HUES6 (cell line): ENCODE data around the gene NR2C2.

Source experiments
- H3K27ac ChIP-seq: 2 replicates; pipeline ENCODE4 v1.7.0; 2013; ENCODE audit warnings: low read depth, mild to moderate bottlenecking, low read length, inconsistent platforms
- H3K27me3 ChIP-seq: 2 replicates; pipeline ENCODE4 v1.6.1; 2013; ENCODE audit warnings: low read length; ENCODE audit not compliant: control insufficient read depth, insufficient read depth
- H3K36me3 ChIP-seq: 2 replicates; pipeline ENCODE4 v1.6.1; 2013; ENCODE audit warnings: low read length; ENCODE audit not compliant: control insufficient read depth, insufficient read depth
- H3K4me1 ChIP-seq: 2 replicates; pipeline ENCODE4 v1.6.1; 2013; ENCODE audit warnings: low read length; ENCODE audit not compliant: control insufficient read depth, insufficient read depth
- H3K4me3 ChIP-seq: 2 replicates; pipeline ENCODE4 v1.5.1; 2013; ENCODE audit warnings: low read depth, low read length
- H3K9ac ChIP-seq: one replicate; pipeline ENCODE4 v1.6.1; 2013; ENCODE audit warnings: mild to moderate bottlenecking, low read length
- H3K9me3 ChIP-seq: 2 replicates; pipeline ENCODE4 v1.6.1; 2013; ENCODE audit warnings: low read depth, low read length; ENCODE audit not compliant: control insufficient read depth, insufficient read depth

NR2C2 gene

GRCh38 chr3:14922863-14923262 is 24.5 kb upstream of the NR2C2 start:
- Histone ChIP-seq H3K4me3 (no peak overlapping the region), H3K4me1 (peaks cover 6% of the 10 kb centered on the region; the same call in 1 of the 2 replicates), H3K9ac (no peak overlapping the region), H3K27me3 (no peaks in the 10 kb centered on the region), H3K27ac (no peak overlapping the region), H3K9me3 (no peaks in the 10 kb centered on the region), H3K36me3 (no peaks in the 10 kb centered on the region)

- Histone ChIP-seq H3K36me3 (no peaks in the 10 kb centered on the region), H3K27me3 (no peaks in the 10 kb centered on the region), H3K9ac (no peak overlapping the region), H3K27ac (no peak overlapping the region), H3K4me1 (peaks cover 6% of the 10 kb centered on the region; the same call in 1 of the 2 replicates), H3K9me3 (no peaks in the 10 kb centered on the region), H3K4me3 (no peak overlapping the region)
Observed at GRCh38 chr3:14923476-14923875, 23.9 kb upstream of the NR2C2 start.

GRCh38 chr3:14925729-14926591 is 21.4 kb upstream of the NR2C2 start:
- Histone ChIP-seq H3K36me3 (no peaks in the 10 kb centered on the region), H3K9me3 (no peaks in the 10 kb centered on the region), H3K27me3 (no peaks in the 10 kb centered on the region), H3K27ac (no peak overlapping the region), H3K4me1 (peaks cover 6% of the 10 kb centered on the region; the same call in 1 of the 2 replicates), H3K9ac (no peak overlapping the region), H3K4me3 (no peak overlapping the region)

GRCh38 chr3:14926592-14926991 is 20.8 kb upstream of the NR2C2 start:
- Histone ChIP-seq H3K36me3 (no peaks in the 10 kb centered on the region), H3K27me3 (no peaks in the 10 kb centered on the region), H3K4me1 (peaks cover 6% of the 10 kb centered on the region; the same call in 1 of the 2 replicates), H3K27ac (no peak overlapping the region), H3K4me3 (no peak overlapping the region), H3K9me3 (no peaks in the 10 kb centered on the region), H3K9ac (no peak overlapping the region)

- Histone ChIP-seq H3K9me3 (no peaks in the 10 kb centered on the region), H3K36me3 (no peaks in the 10 kb centered on the region), H3K4me3 (no peak overlapping the region), H3K27me3 (no peaks in the 10 kb centered on the region), H3K4me1 (peaks cover 6% of the 10 kb centered on the region; the same call in 1 of the 2 replicates), H3K9ac (no peak overlapping the region), H3K27ac (no peak overlapping the region)
Observed at GRCh38 chr3:14927308-14927707, 20.1 kb upstream of the NR2C2 start.

GRCh38 chr3:14929310-14930074 is 17.9 kb upstream of the NR2C2 start:
- Histone ChIP-seq H3K36me3 (no peaks in the 10 kb centered on the region), H3K27ac (no peak overlapping the region), H3K4me3 (no peak overlapping the region), H3K27me3 (no peaks in the 10 kb centered on the region), H3K9ac (no peak overlapping the region), H3K9me3 (no peaks in the 10 kb centered on the region), H3K4me1 (peaks cover 6% of the 10 kb centered on the region; the same call in 1 of the 2 replicates)

GRCh38 chr3:14933820-14934425 is 13.5 kb upstream of the NR2C2 start:
- Histone ChIP-seq H3K9ac (no peak overlapping the region), H3K4me1 (no peaks in the 10 kb centered on the region), H3K9me3 (no peaks in the 10 kb centered on the region), H3K27me3 (no peaks in the 10 kb centered on the region), H3K27ac (no peak overlapping the region), H3K36me3 (no peaks in the 10 kb centered on the region), H3K4me3 (no peak overlapping the region)

- no peaks in the 10 kb centered on the region for H3K27me3 ChIP-seq
- H3K27ac ChIP-seq: no peak overlapping the region
- H3K4me3 ChIP-seq: no peak overlapping the region
- H3K4me1 ChIP-seq: no peaks in the 10 kb centered on the region
- H3K36me3 ChIP-seq: no peaks in the 10 kb centered on the region
- no peaks in the 10 kb centered on the region for H3K9me3 ChIP-seq
- no peak overlapping the region for H3K9ac ChIP-seq
Observed at GRCh38 chr3:14935592-14936345, 11.6 kb upstream of the NR2C2 start.

- Histone ChIP-seq H3K36me3 (peaks cover 6% of the 10 kb centered on the region), H3K4me3 (no peak overlapping the region), H3K27ac (no peak overlapping the region), H3K27me3 (no peaks in the 10 kb centered on the region), H3K4me1 (peaks cover 9% of the 10 kb centered on the region; the same call in 1 of the 2 replicates), H3K9me3 (no peaks in the 10 kb centered on the region), H3K9ac (no peak overlapping the region)
Observed at GRCh38 chr3:14938954-14939353, 8.4 kb upstream of the NR2C2 start.

GRCh38 chr3:14941871-14942270 is 5.5 kb upstream of the NR2C2 start:
- H3K9me3 ChIP-seq: no peaks in the 10 kb centered on the region
- no peaks in the 10 kb centered on the region for H3K27me3 ChIP-seq
- no peak overlapping the region for H3K27ac ChIP-seq
- H3K9ac ChIP-seq: no peak overlapping the region
- H3K36me3 ChIP-seq: peaks cover 24% of the 10 kb centered on the region
- no peak overlapping the region for H3K4me3 ChIP-seq
- H3K4me1 ChIP-seq: peaks cover 9% of the 10 kb centered on the region; the same call in 1 of the 2 replicates
